ENCODE data around the gene AKT1.

- TF ChIP-seq CTCF (IDR thresholded peaks at IDR 0.05), result no peak
- TF ChIP-seq POLR2A (IDR thresholded peaks at IDR 0.05), result no peak
Observed at GRCh38 chr14:104779776-104780512, 15.6 kb downstream of the AKT1 start.
